ENCODE data around the gene WRAP73. TPM values are rescaled to one million over a fixed set of nuclear protein-coding genes. Genes with fewer than 3 reads are reported as not detected.

WRAP73 gene
- total RNA-seq, 4 donors from 2014 or later = 12.5 to 20.6 (median 15.3) TPM

GRCh38 chr1:3638676-3639075 lies 11.2 kb downstream of the WRAP73 start:
- no peak for DNase-seq (ENCODE audit: low spot score in 2 of 2)
- no peak overlapping the region for H3K4me3 ChIP-seq (ENCODE audit: low read depth, poor library complexity, severe bottlenecking)
- TF ChIP-seq POLR2A (IDR thresholded peaks at IDR 0.05) = no peak
- TF ChIP-seq, protein P1, sequence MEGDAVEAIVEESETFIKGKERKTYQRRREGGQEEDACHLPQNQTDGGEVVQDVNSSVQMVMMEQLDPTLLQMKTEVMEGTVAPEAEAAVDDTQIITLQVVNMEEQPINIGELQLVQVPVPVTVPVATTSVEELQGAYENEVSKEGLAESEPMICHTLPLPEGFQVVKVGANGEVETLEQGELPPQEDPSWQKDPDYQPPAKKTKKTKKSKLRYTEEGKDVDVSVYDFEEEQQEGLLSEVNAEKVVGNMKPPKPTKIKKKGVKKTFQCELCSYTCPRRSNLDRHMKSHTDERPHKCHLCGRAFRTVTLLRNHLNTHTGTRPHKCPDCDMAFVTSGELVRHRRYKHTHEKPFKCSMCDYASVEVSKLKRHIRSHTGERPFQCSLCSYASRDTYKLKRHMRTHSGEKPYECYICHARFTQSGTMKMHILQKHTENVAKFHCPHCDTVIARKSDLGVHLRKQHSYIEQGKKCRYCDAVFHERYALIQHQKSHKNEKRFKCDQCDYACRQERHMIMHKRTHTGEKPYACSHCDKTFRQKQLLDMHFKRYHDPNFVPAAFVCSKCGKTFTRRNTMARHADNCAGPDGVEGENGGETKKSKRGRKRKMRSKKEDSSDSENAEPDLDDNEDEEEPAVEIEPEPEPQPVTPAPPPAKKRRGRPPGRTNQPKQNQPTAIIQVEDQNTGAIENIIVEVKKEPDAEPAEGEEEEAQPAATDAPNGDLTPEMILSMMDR (IDR thresholded peaks at IDR 0.05) = no peak
- WGBS, 2 donors = 91 to 93% methylated on average over 15 of the region's 15 CpGs
- intact Hi-C loops (cut with DNase I; ENCODE audit: low total_unique reads) = no loop called here

DNA sequence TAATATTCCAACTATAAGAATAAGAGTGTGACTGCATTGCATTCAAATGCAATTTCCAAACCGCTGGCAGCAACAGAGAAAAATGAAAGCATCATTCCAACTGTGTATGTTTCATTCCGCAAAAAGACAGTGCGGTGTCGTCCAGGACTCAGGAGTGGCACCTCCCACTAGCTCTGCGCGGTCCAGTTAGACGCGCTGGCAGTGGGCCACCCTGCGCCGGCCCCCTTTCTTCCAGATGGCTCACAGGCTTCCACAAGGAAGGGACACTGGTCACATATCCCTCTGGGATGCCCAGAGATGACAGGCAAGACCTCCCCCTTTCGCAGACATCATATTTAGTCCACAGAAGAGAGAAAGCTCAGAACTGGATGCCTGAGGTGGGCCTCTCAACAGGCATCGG lies 11.9 kb downstream of the WRAP73 start:
- H3K4me3 ChIP-seq (ENCODE audit: low read depth, poor library complexity, severe bottlenecking) = no peak overlapping the region
- TF ChIP-seq, protein P1 (IDR thresholded peaks at IDR 0.05) = no peak
- TF ChIP-seq POLR2A (IDR thresholded peaks at IDR 0.05) = no peak
- WGBS, 2 donors = 88 to 92% methylated on average over 12 of the region's 12 CpGs
- no peak for DNase-seq (ENCODE audit: low spot score in 2 of 2)
- intact Hi-C loops (cut with DNase I; ENCODE audit: low total_unique reads) = no loop called here

- H3K4me3 ChIP-seq (ENCODE audit: low read depth, poor library complexity, severe bottlenecking) = no peak overlapping the region
- WGBS, 2 donors = 96 to 98% methylated on average over 11 of the region's 11 CpGs
- TF ChIP-seq, protein P1 (IDR thresholded peaks at IDR 0.05) = no peak
- no peak for TF ChIP-seq POLR2A (IDR thresholded peaks at IDR 0.05)
- no peak for DNase-seq (ENCODE audit: low spot score in 2 of 2)
- intact Hi-C loops (cut with DNase I; ENCODE audit: low total_unique reads) = no loop called here
Measured at GRCh38 chr1:3636531-3636930, 13.4 kb downstream of the WRAP73 start.

GRCh38 chr1:3636080-3636479 lies 13.8 kb downstream of the WRAP73 start:
- intact Hi-C loops (cut with DNase I; ENCODE audit: low total_unique reads) = no loop called here
- H3K4me3 ChIP-seq (ENCODE audit: low read depth, poor library complexity, severe bottlenecking) = no peak overlapping the region
- DNase-seq (ENCODE audit: low spot score in 2 of 2) = no peak
- WGBS, 2 donors = 86 to 93% methylated on average over 14 of the region's 14 CpGs
- no peak for TF ChIP-seq POLR2A (IDR thresholded peaks at IDR 0.05)
- TF ChIP-seq, protein P1 (IDR thresholded peaks at IDR 0.05) = no peak

- TF ChIP-seq, protein P1 (IDR thresholded peaks at IDR 0.05) = no peak
- WGBS, 2 donors = 94% methylated on average over 22 of the region's 22 CpGs
- intact Hi-C loops (cut with DNase I; ENCODE audit: low total_unique reads) = no loop called here
- DNase-seq (ENCODE audit: low spot score in 2 of 2) = no peak
- no peak overlapping the region for H3K4me3 ChIP-seq (ENCODE audit: low read depth, poor library complexity, severe bottlenecking)
Measured at GRCh38 chr1:3634059-3634800, 15.7 kb downstream of the WRAP73 start.
